Measurements from ENCODE around the gene PALB2.
"Not testable (repeated sequence)": the region's sequence is repeated elsewhere in the genome, so short reads cannot be mapped to it uniquely, and the experiment has no call there.

The PALB2 gene

DNA sequence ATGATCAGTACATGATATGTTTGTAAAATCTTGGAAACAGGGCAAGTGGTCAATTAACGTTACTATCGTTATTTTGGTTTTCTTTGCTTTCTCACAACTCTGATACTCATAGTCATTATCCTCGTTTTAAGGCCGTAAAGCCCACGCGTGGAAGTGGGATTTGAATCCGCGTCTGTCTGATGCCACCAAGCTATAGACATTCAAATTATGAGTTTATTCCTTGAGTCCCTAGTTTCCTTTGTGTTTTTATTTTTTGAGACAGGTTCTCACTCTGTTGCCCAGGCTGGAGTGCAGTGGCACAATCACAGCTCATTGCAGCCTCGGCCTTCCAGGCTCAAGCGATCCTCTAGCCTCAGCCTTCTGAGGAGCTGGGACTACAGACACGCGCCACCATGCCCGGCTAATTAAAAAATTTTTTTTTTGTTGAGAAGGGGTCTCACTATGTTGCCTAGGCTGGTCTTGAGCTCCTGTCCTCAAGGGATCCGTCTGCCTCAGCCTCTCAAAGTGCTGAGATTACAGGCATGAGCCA, 1.2 kb upstream of the PALB2 start:
- DNase-seq = no peak

- DNase-seq = no peak
Measured at GRCh38 chr16:23640615-23640930, 537 bp downstream of the PALB2 start.

- no peak for DNase-seq
Measured at GRCh38 chr16:23635958-23636357, 5.2 kb downstream of the PALB2 start.

DNA sequence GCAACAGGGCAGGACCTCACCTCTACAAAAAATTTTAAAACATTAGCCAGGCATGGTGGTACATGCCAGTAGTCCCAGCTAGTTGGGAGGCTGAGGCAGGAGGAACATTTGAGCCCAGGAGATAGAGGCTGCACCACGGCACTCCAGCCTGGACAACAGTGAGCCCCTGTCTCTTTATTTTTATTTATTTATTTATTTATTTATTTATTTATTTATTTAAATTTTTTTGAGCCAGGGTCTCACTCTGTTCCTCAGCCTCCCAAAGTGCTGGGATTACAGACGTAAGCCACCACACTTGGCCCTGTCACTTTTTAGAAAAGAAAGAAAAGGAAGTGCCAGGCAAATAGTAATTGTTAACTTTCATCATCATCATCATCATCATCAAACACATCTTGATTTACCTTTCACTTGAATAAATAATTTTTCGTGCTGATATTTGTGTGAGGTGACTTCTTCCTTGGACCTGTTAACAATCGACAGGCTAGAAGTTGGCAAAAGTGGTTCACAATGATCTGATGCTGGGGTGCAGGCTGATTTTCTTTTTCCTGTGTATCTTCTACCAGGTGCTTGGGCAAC, 6.6 kb downstream of the PALB2 start:
- DNase-seq = no peak

DNA sequence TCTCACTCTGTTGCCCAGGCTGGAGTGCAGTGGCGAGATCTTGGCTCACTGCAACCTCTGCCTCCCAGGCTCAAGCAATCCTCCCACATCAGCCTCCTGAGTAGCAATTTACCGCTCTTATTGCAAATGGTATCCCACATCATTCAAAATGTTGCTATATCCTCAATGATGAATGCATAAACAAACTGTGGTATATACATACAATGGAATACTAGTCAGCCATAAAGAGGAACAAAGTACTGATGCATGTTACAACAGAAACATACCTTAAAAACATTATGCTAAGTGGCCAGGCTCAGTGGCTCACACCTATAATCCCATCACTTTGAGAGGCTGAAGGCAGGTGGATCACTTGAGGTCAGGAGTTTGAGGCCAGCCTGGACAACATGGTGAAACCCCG, 9.2 kb downstream of the PALB2 start:
- not testable (repeated sequence) for DNase-seq

DNA sequence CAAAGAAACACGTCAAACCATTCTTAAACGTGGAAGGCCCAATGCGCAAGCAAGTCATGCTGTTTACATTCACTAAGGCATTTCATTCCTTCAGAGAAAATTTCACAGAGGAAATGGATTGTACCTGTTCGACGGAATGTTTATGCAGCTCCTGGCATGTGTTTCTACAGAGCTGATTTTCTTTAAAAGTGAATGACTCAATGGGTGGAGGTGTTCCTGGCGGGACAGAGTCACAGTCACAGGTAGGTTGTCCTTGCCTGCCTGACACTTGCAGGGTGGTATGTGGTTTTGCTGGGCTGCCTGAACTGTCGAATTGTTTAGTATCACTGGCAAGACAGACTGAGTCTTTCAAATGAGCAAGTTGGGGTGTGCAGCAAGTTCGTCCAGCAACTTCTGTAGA, 11.6 kb downstream of the PALB2 start:
- no peak for DNase-seq

GRCh38 chr16:23624092-23624491, 17.0 kb downstream of the PALB2 start:
- no peak for DNase-seq

DNA sequence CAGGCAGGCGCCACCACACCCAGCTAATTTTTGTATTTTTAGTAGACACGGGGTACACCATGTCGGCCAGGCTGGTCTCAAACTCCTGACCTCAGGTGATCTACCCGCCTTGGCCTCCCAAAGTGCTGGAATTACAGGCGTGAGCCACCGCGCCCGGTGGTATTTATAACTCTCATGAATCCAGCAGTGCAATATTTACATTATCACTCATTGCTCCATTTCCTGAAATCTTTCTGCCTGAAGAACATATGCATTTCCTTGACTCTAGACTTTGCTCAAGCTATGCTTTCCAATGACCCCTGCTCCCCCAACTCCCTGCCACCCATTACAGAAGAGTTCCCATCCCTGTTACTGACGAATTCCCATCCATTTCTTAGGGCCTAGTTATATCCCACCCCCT, 25.3 kb downstream of the PALB2 start:
- no peak for DNase-seq

- no peak for DNase-seq
Measured at GRCh38 chr16:23611936-23612335, 29.2 kb downstream of the PALB2 start.

DNA sequence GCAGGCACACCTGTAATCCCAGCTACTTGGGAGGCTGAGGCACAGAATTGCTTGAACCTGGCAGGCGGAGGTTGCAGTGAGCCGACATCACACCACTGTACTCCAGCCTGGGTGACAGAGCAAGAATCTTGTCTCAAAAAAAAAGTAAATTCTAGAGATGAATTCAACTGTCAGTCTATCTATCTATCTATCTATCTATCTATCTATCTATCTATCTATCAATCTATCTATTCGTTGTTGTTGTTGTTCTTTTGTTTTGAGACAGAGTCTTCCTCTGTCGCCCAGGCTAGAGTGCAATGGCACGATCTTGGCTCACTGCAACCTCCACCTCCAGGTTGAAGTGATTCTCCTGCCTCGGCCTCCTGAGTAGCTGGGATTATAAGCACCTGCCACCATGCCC, 30.2 kb downstream of the PALB2 start:
- DNase-seq = not testable (repeated sequence)

DNA sequence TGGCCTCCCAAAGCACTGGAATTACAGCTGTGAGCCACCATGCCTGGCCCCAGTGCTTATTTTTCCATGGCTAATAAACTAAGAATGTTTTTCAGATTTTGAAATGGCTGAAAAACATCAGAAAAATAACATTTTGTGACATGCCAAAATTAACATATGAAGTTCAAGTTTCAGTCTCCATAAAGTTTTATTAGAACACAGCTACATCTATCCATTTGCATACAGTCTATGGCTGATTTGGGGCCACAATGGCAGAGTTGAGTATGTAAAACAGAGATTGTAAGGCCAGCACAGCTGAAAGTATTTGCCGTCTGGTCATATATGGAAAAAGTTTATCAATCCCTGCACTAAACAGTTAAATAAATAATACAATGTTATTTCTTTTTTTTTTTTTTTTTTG, 31.2 kb downstream of the PALB2 start:
- DNase-seq = no peak

DNA sequence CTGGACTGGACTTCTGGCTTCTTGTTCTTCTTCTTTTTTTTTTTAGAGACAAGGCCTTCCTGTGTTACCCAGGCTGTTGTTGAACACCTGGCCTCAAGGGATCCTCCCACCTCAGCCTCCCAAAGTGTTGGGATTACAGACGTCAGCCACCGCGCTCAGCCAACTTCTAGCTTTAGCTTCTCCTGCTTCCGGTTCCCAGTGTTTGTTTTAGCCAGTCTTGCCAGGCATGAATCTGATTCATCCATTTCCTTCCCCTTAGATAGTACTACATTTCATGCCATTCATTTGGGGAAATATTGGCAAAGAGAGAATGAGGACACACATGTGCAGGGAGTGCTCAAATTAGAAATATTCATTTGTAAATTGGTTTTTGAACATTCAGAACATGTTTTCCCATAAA, 32.9 kb downstream of the PALB2 start:
- no peak for DNase-seq

DNA sequence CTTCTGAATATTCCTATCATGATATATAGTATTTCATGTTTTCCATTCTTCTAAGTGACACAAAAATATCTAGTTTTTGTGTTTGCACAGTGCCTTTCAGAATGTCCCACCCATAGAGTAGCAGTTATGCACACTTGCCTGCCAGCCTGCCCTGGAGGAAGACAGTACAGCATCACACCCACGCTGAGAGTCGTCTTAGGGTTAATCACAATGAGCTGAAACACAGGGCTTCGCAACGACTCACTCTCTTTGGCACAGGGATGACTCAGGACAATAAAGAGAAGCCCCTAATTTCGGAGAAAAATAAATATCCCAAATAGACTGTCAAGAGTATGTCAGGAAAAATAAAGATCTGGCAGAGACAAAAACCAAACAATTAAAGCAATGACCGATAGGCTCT, 33.4 kb downstream of the PALB2 start:
- DNase-seq = no peak

- DNase-seq = no peak
Measured at GRCh38 chr16:23597003-23597756, 43.9 kb downstream of the PALB2 start.

DNA sequence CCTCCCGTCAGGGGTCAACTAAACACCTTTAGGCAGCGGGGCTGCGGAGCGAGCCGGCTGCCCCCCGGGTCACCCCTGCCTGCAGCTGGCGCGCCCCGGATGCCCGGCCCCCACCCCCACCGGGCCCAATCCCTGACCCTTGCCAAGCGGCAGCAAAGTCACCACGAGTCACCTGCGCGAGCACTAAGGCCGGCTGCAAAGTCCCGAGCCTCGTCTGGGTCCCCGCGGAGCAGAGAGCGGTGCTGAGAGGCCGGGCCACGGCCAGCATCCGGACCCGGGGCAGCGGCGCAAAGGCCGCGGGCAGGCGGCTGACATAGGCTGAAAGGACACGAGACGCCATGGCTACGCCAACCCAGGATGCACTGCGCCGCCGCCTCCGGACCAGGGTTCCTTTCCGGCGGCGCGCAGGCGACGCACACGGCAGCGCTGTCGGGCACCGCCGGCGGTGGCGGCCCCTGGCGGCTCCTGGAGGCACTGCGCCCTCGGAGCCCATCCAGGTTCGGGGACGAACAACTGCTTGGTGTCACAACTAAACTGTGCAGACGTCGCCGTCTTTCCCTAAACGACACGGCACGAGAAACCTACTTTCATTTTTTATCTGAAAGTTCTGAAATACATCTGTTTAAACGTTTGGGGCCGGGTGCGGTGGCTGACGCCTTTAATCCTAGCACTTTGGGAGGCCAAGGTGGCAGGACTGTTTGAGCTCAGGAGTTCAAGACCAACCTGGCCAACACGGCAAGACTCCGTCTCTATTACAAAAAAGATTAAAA, 45.0 kb downstream of the PALB2 start, which contains the start of gene NDUFAB1:
TSS of gene NDUFAB1 (minus strand) at position 366 of the 770 bp plus-strand sequence. CDS start at position 340, 26 bp downstream.
- peak; percentile 82 to 87 (median 85) for DNase-seq

GRCh38 chr16:23595246-23595950, 45.7 kb downstream of the PALB2 start:
- DNase-seq = no peak

DNA sequence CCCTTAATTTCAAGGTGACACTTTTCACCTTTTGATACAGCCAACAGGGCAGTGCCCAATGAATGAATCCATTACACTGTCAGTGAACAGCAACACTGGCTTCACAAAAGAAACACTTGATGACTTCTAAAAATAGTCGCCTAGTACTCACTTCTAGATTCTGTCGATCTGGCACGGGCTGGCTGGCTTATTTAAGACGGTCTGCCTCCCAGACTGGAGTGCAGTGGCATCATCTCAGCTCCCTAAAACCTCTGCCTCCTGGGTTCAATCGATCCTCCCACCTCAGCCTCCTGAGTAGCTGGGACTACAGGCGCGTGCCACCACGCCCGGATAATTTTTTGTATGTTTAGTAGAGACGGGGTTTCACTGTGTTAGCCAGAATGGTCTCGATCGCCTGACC, 46.9 kb downstream of the PALB2 start:
- no peak for DNase-seq

DNA sequence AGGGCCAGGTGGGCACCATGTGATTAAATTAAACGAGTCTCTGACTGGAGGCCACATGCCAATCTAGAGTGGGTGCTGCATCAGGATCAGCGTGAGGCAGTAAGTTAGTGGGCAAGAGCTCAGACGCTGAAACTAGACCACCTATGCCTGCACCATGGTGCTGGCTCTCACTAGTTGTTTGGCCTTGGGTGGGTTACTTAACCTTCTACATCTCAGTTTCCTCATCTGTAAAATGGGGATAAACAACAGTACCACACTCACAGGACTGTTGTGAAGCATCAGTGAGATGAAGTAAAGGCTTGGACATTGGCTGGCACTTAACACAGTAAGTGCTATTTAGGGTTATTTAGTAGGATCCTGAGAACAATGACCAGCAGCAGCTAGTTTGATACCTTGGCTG, 50.9 kb downstream of the PALB2 start:
- DNase-seq = no peak

GRCh38 chr16:23587726-23588125, 53.4 kb downstream of the PALB2 start:
- no peak for DNase-seq

DNA sequence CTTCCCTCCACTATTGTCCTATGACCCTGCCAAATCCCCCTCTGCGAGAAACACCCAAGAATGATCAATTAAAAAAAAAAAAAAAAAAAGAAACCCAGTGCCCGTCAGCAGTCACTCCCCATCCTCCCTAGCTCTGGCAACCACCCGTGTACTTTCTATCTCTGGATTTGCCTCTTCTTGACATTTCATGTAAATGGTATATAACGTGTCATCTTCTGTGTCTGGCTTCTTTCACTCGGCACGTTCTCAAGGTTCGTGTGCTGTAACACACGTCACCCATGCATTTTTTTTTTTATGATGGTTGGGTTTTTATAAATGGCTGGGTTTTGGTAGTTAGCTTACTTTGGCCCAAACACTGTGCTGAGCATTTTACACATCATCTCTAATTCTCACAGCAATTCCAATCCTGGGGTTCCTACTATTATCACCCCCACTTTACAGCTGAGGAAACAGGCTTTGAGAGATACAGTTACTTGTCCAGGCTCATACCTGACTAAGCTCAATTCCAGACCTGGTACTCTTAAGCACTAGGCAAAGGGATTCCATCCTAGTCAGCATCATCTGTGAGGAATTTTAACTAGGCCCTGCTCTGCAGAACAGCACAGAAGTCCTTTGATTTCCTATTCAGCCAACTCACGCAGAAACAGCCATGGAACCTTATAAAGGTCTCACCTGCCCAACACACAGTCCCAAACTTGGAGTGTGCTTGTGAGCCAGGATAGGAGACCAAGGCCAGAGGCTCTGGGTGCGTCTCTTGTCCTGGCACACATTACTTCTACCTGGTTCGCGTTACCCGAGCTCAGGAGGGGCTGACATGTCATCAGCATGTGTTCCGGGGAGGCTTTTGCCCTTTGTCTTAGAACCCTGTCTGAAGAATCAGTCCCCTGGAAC, 56.7 kb downstream of the PALB2 start:
- DNase-seq = no peak

DNA sequence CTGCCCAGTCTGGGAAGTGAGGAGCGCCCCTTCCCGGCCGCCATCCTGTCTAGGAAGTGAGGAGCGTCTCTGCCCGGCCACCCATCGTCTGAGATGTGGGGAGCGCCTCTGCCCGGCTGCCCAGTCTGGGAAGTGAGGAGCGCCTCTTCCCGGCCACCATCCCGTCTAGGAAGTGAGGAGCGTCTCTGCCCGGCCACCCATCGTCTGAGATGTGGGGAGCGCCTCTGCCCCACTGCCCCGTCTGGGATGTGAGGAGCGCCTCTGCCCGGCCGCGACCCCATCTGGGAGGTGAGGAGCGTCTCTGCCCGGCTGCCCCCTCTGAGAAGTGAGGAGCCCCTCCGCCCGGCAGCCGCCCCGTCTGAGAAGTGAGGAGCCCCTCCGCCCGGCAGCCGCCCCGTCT, 57.8 kb downstream of the PALB2 start:
- not testable (repeated sequence) for DNase-seq

DNA sequence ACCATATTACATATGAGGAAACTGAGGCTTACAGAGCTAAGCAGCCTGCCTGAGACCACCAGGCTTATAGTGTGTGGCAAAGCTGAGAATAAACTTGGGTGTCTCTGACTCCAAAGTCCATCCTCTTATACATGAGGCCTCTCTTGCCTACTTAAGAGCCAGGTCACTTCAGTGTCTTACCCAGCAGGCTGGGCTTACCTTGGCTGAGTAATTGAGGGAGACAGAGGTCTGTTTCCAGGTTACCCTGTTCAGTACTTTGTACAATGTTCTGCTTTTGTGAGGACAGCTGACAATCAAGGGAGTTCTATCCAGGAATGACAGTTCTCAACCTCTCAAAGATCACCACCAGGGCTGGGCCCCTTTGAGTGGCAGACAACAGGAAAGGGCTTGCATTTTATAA, 59.3 kb downstream of the PALB2 start:
- no peak for DNase-seq
